Fibroblast of lung (primary cell): ENCODE measurements around the gene ERI3. TPM values are rescaled to one million over a fixed set of nuclear protein-coding genes. Genes with fewer than 3 reads are reported as not detected.

Source experiments
- DNase-seq, 2 donors: peaks; one replicate each; pipeline versions ENCODE4 v3.0.0 to v3.0.0-alpha.2; 2010; ENCODE audit warnings: low read depth in 2 of 2
- H2AFZ ChIP-seq: 2 replicates; pipeline ENCODE4 v1.5.1; 2012; ENCODE audit warnings: low read length, control low read depth, inconsistent platforms
- H3K27ac ChIP-seq: 2 replicates; pipeline ENCODE4 v1.5.1; 2011; ENCODE audit warnings: low read length, control low read depth; ENCODE audit not compliant: insufficient read depth
- H3K27me3 ChIP-seq: 2 replicates; pipeline ENCODE4 v1.5.1; 2011; ENCODE audit warnings: mild to moderate bottlenecking, low read length; ENCODE audit not compliant: control insufficient read depth, insufficient read depth
- H3K36me3 ChIP-seq: 2 replicates; pipeline ENCODE4 v1.5.1; 2011; ENCODE audit warnings: low read length; ENCODE audit not compliant: control insufficient read depth, insufficient read depth
- H3K4me1 ChIP-seq: 2 replicates; pipeline ENCODE4 v1.5.1; 2011; ENCODE audit warnings: low read length; ENCODE audit not compliant: control insufficient read depth, insufficient read depth; ENCODE audit errors: extremely low read depth
- H3K4me2 ChIP-seq: 2 replicates; pipeline ENCODE4 v1.5.1; 2011; ENCODE audit warnings: low read length, control low read depth; ENCODE audit not compliant: insufficient read depth; ENCODE audit errors: extremely low read depth
- H3K4me3 ChIP-seq, 4 experiments: fragments of 200-600 bp in 1 of 4; sonication (generic) in 1 of 4; replicated peaks in 1 of 4; 2 replicates each; pipeline ENCODE4 v1.5.1; 2011 to 2016; ENCODE audit warnings: low read length in 4 of 4, low read depth in 3 of 4, mild to moderate bottlenecking in 3 of 4, control low read depth in 2 of 4, inconsistent platforms in 1 of 4, mixed read lengths in 1 of 4; ENCODE audit not compliant: insufficient read depth in 1 of 4; ENCODE audit errors: control extremely low read depth in 1 of 4
- H3K79me2 ChIP-seq: 2 replicates; pipeline ENCODE4 v1.5.1; 2012; ENCODE audit warnings: mild to moderate bottlenecking, low read length, inconsistent platforms; ENCODE audit not compliant: control insufficient read depth, insufficient read depth
- H3K9ac ChIP-seq: 2 replicates; pipeline ENCODE4 v1.5.1; 2011; ENCODE audit warnings: mild to moderate bottlenecking, low read length, control low read depth; ENCODE audit not compliant: insufficient read depth
- H3K9me3 ChIP-seq: 2 replicates; pipeline ENCODE4 v1.5.1; 2012; ENCODE audit warnings: low read depth, low read length; ENCODE audit not compliant: control insufficient read depth, insufficient read depth
- H4K20me1 ChIP-seq: 2 replicates; pipeline ENCODE4 v1.5.1; 2011; ENCODE audit warnings: low read length; ENCODE audit not compliant: control insufficient read depth, insufficient read depth; ENCODE audit errors: extremely low read depth
- CTCF ChIP-seq, 2 donors: IDR thresholded peaks in 1 of 2; conservative IDR thresholded peaks in 1 of 2; 1 replicate in 1 of 2; 2 replicates in 1 of 2; pipeline ENCODE4 v1.5.1; 2011 to 2012; ENCODE audit warnings: low read length in 2 of 2, control low read depth in 1 of 2, inconsistent platforms in 1 of 2, low read depth in 1 of 2, mild to moderate bottlenecking in 1 of 2
- EZH2 ChIP-seq: IDR thresholded peaks from 2 replicates; pipeline ENCODE4 v1.5.1; 2012; ENCODE audit warnings: low read length, control low read depth, mild to moderate bottlenecking; ENCODE audit errors: missing control alignments
- polyA plus RNA-seq, 2 donors: library from polyadenylated mRNA; depleted of rRNA in 1 of 2; stranded (reverse) in 1 of 2; unstranded in 1 of 2; fragments of >200 nt; gene quantifications; 2 replicates each; pipeline ENCODE4 v1.2.1, GENCODE V29; 2011 to 2012; ENCODE audit warnings: missing spikeins in 1 of 2
- total RNA-seq: library from RNA; depleted of rRNA; stranded (reverse); fragments of >200 nt; gene quantifications from 2 replicates; pipeline ENCODE4 v1.2.1, GENCODE V29; 2014

ERI3 gene
- total and polyA plus RNA-seq, 2 donors (not counting 1 experiment from before 2014, with no cell fraction given) = 43.4 to 44.9 TPM

DNA sequence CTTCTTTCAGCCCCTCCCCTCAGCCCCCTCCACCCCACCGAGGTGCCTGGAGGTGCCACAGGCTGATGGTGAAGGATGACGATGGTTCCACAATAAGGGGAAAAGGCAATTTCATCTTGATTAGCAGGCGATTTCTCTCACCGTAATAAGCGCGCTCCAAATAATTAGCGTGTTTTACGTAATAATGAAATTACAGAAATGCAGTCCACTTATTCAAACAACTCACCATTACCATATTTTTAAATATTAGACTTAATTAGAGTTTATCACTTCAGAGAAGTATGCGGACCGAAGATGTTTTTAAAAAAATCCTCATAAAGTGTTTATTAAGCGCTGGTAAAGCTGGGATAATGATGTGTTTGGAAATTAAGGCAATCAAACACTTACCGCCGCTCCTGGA lies 126.8 kb downstream of the ERI3 start:
- no peaks in the 10 kb centered on the region for H3K4me1 ChIP-seq
- H3K27me3 ChIP-seq = no peaks in the 10 kb centered on the region
- no peaks in the 10 kb centered on the region for H3K79me2 ChIP-seq
- DNase-seq = no peak
- no peak overlapping the region for H3K4me3 ChIP-seq
- H3K36me3 ChIP-seq = no peaks in the 10 kb centered on the region
- no peak overlapping the region for H3K4me2 ChIP-seq
- no peak overlapping the region for H2AFZ ChIP-seq
- H3K9ac ChIP-seq = no peak overlapping the region
- no peaks in the 10 kb centered on the region for H4K20me1 ChIP-seq
- H3K9me3 ChIP-seq = no peaks in the 10 kb centered on the region
- TF ChIP-seq CTCF (conservative IDR thresholded peaks at IDR 0.05 in 1 of 2, IDR thresholded peaks at IDR 0.05 in 1 of 2; ENCODE audit: low read depth in 1 of 2, low read length in 2 of 2) = no peak
- no peak for TF ChIP-seq EZH2
- H3K27ac ChIP-seq = no peak overlapping the region

DNA sequence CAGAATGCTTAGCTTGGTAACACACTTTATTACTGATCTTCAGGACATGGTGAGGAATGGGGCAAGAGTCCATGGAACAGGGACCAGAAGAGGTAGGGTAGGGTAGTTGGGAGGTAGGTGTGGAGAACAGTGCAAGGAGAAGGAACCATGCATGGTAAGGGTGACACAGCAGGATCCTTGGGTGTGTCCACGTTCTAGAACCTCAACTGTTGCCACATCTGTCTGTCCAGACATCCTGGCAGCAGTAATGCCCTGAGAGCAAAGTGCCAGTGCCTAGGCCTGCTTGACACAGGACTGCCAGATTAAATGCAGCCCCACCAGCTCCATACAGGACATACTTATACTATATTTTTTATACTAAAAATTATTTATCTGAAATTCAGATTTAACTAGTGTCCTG lies 127.8 kb downstream of the ERI3 start:
- H2AFZ ChIP-seq = no peak overlapping the region
- H3K4me1 ChIP-seq = no peaks in the 10 kb centered on the region
- DNase-seq = peak in 1 of 2 donors; percentile 5
- no peaks in the 10 kb centered on the region for H3K9me3 ChIP-seq
- H3K79me2 ChIP-seq = no peaks in the 10 kb centered on the region
- no peak overlapping the region for H3K9ac ChIP-seq
- TF ChIP-seq EZH2 (no peak), CTCF (conservative IDR thresholded peaks at IDR 0.05 in 1 of 2, IDR thresholded peaks at IDR 0.05 in 1 of 2; ENCODE audit: low read depth in 1 of 2, low read length in 2 of 2) (no peak)
- no peak overlapping the region for H3K4me2 ChIP-seq
- no peaks in the 10 kb centered on the region for H4K20me1 ChIP-seq
- no peak overlapping the region for H3K4me3 ChIP-seq
- H3K27ac ChIP-seq = no peak overlapping the region
- no peaks in the 10 kb centered on the region for H3K27me3 ChIP-seq
- no peaks in the 10 kb centered on the region for H3K36me3 ChIP-seq

- Histone ChIP-seq H3K4me3 (no peak overlapping the region), H3K27me3 (no peaks in the 10 kb centered on the region), H3K4me1 (peaks cover 1% of the 10 kb centered on the region), H3K4me2 (no peak overlapping the region), H3K27ac (no peak overlapping the region), H4K20me1 (no peaks in the 10 kb centered on the region), H2AFZ (no peak overlapping the region), H3K9me3 (no peaks in the 10 kb centered on the region), H3K9ac (no peak overlapping the region), H3K79me2 (no peaks in the 10 kb centered on the region), H3K36me3 (peaks cover 1% of the 10 kb centered on the region)
- no peak for TF ChIP-seq EZH2
- TF ChIP-seq CTCF (conservative IDR thresholded peaks at IDR 0.05 in 1 of 2, IDR thresholded peaks at IDR 0.05 in 1 of 2; ENCODE audit: low read depth in 1 of 2, low read length in 2 of 2) = no peak
- DNase-seq = no peak
Observed at GRCh38 chr1:44225761-44226160, 129.3 kb downstream of the ERI3 start.
